K562 (cell line): Measurements from ENCODE around the gene LPA. TPM values are rescaled to one million over a fixed set of nuclear protein-coding genes. Genes with fewer than 3 reads are reported as not detected.

Experiments
- AFF4 ChIP-seq: sonication (generic); formaldehyde crosslinking; IDR thresholded peaks from 2 replicates; pipeline ENCODE4 v1.8.0; 2023; ENCODE audit warnings: mild to moderate bottlenecking, missing genetic modification reagents
- ARNT ChIP-seq, 2 experiments: fragments of 450-650 bp; IDR thresholded peaks; 2 replicates each; pipeline ENCODE4 v1.6.1; 2016; ENCODE audit warnings: mild to moderate bottlenecking in 1 of 2
- CBX3 ChIP-seq, 2 experiments: IDR thresholded peaks; 1 replicate in 1 of 2; 2 replicates in 1 of 2; pipeline ENCODE4 v1.6.1; 2012; ENCODE audit warnings: inconsistent platforms in 2 of 2, low read length in 2 of 2, borderline replicate concordance in 1 of 2, control low read depth in 1 of 2
- CLOCK ChIP-seq: fragments of 250-450 bp; sonication (Bioruptor Pico); IDR thresholded peaks from 2 replicates; pipeline ENCODE4 v1.4.0; 2020; ENCODE audit warnings: mild to moderate bottlenecking, moderate library complexity, borderline replicate concordance
- DIDO1 ChIP-seq: fragments of 450-650 bp; IDR thresholded peaks from 2 replicates; pipeline ENCODE4 v1.6.1; 2016; ENCODE audit warnings: low read depth, missing biosample characterization, missing genetic modification characterization
- NFE2 ChIP-seq: IDR thresholded peaks from 2 replicates; pipeline ENCODE4 v1.6.1; 2014; ENCODE audit warnings: antibody characterized with exemption, low read depth
- SLC30A9 ChIP-seq: fragments of 250-450 bp; sonication (Bioruptor Pico); IDR thresholded peaks from 2 replicates; pipeline ENCODE4 v1.8.0; 2022; ENCODE audit warnings: mild to moderate bottlenecking, moderate library complexity
- STAT5A ChIP-seq: IDR thresholded peaks from 2 replicates; pipeline ENCODE4 v1.6.1; 2012; ENCODE audit warnings: low read length, inconsistent platforms, borderline replicate concordance
- ZNF140 ChIP-seq: fragments of 250-450 bp; sonication (Bioruptor Pico); IDR thresholded peaks from 2 replicates; pipeline ENCODE4 v1.8.0; 2021; ENCODE audit warnings: moderate library complexity, mild to moderate bottlenecking, inconsistent platforms
- ZNF280A ChIP-seq: fragments of 450-650 bp; IDR thresholded peaks from 2 replicates; pipeline ENCODE4 v1.6.1; 2018; ENCODE audit warnings: mild to moderate bottlenecking, low read depth; ENCODE audit not compliant: partially characterized antibody
- ZNF318 ChIP-seq, 2 experiments: fragments of 450-650 bp; IDR thresholded peaks; 2 replicates each; pipeline ENCODE4 v1.6.1; 2016; ENCODE audit warnings: mild to moderate bottlenecking in 2 of 2, borderline replicate concordance in 1 of 2, low read depth in 1 of 2, moderate library complexity in 1 of 2
- ZNF77 ChIP-seq: fragments of 250-450 bp; sonication (Bioruptor Pico); IDR thresholded peaks from 2 replicates; pipeline ENCODE4 v1.5.0; 2020
- polyA plus RNA-seq, 8 experiments: library from polyadenylated mRNA; depleted of rRNA in 4 of 8; stranded (reverse) in 5 of 8; unstranded in 3 of 8; fragments of >200 nt; fragmentation: Nextera tagmentation in 2 of 8; fragmentation: Illumina TruSeq in 1 of 8; extraction: Ambion mirVana in 2 of 8; extraction: Trizol in 1 of 8; gene quantifications; 2 replicates each; pipeline versions ENCODE4 v1.2.1 to v1.2.3, GENCODE V29; 2011 to 2014; ENCODE audit warnings: inconsistent platforms in 1 of 8, missing spikeins in 1 of 8
- total RNA-seq, 7 experiments: library from RNA; depleted of rRNA in 6 of 7; stranded (reverse); fragments of >200 nt in 6 of 7; fragmentation: Illumina TruSeq in 2 of 7; extraction: Trizol in 2 of 7; gene quantifications; 2 replicates each; pipeline versions ENCODE4 v1.2.1 to v1.2.3, GENCODE V29; 2011 to 2021; ENCODE audit warnings: low replicate concordance in 1 of 7

Gene LPA
- total and polyA plus RNA-seq, 9 of the 15 experiments (the other 6 are each of a cell fraction or from before 2014, with no cell fraction given) = 0.01 to 0.18 (median 0.07) TPM; not detected in 6

- TF ChIP-seq ZNF318 (IDR thresholded peaks at IDR 0.05; ENCODE audit: borderline replicate concordance in 1 of 2, low read depth in 1 of 2) (no peak), SLC30A9 (CRISPR knock-in tag) (no peak), CLOCK (CRISPR knock-in tag) (no peak), NFE2 (peak; percentile 99), ZNF77 (no peak), AFF4 (CRISPR knock-in tag) (no peak), STAT5A (no peak), ZNF140 (CRISPR knock-in tag) (no peak), DIDO1 (tag) (no peak), CBX3 (IDR thresholded peaks at IDR 0.05; ENCODE audit: borderline replicate concordance in 1 of 2, low read length in 2 of 2) (no peak), ZNF280A (no peak), ARNT (IDR thresholded peaks at IDR 0.05) (no peak)
Measured at GRCh38 chr6:160510199-160510598, 153.9 kb downstream of the LPA start (continued).
